ENCODE results near the gene VKORC1.

GRCh38 chr16:31128711-31129567 is 34.3 kb upstream of the VKORC1 start:
- TF ChIP-seq, protein P1, sequence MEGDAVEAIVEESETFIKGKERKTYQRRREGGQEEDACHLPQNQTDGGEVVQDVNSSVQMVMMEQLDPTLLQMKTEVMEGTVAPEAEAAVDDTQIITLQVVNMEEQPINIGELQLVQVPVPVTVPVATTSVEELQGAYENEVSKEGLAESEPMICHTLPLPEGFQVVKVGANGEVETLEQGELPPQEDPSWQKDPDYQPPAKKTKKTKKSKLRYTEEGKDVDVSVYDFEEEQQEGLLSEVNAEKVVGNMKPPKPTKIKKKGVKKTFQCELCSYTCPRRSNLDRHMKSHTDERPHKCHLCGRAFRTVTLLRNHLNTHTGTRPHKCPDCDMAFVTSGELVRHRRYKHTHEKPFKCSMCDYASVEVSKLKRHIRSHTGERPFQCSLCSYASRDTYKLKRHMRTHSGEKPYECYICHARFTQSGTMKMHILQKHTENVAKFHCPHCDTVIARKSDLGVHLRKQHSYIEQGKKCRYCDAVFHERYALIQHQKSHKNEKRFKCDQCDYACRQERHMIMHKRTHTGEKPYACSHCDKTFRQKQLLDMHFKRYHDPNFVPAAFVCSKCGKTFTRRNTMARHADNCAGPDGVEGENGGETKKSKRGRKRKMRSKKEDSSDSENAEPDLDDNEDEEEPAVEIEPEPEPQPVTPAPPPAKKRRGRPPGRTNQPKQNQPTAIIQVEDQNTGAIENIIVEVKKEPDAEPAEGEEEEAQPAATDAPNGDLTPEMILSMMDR (conservative IDR thresholded peaks at IDR 0.05), result no peak
- TF ChIP-seq ZFX (IDR thresholded peaks at IDR 0.05), result no peak

Data from C4-2B (cell line).